ENCODE data around the gene SLC25A43.
"Not testable (repeated sequence)": the region's sequence is repeated elsewhere in the genome, so short reads cannot be mapped to it uniquely, and the experiment has no call there.

SLC25A43 gene

GRCh38 chrX:119468551-119469312 lies 69.6 kb downstream of the SLC25A43 start:
- peak; percentile 90 for DNase-seq

GRCh38 chrX:119469313-119469635 lies 70.1 kb downstream of the SLC25A43 start:
- no peak for DNase-seq

GRCh38 chrX:119474615-119475388 lies 75.7 kb downstream of the SLC25A43 start:
- no peak for DNase-seq

GRCh38 chrX:119475389-119476101 lies 76.4 kb downstream of the SLC25A43 start:
- DNase-seq, result peak; percentile 37

- no peak for DNase-seq
These were observed 78.7 kb downstream of the SLC25A43 start for GRCh38 chrX:119477812-119478232.

GRCh38 chrX:119478504-119478903 lies 79.4 kb downstream of the SLC25A43 start:
- DNase-seq, result no peak

- no peak for DNase-seq
These were observed 80.7 kb downstream of the SLC25A43 start for GRCh38 chrX:119479845-119480244.

- no peak for DNase-seq
These were observed 82.2 kb downstream of the SLC25A43 start for GRCh38 chrX:119481323-119481801.

- DNase-seq, result no peak
These were observed 82.9 kb downstream of the SLC25A43 start for GRCh38 chrX:119482041-119482440.

GRCh38 chrX:119482481-119483480 lies 83.6 kb downstream of the SLC25A43 start:
- DNase-seq, result peak; percentile 78

GRCh38 chrX:119486745-119487144 lies 87.6 kb downstream of the SLC25A43 start:
- DNase-seq, result no peak

- DNase-seq, result not testable (repeated sequence)
These were observed 88.6 kb downstream of the SLC25A43 start for GRCh38 chrX:119487766-119488165.

GRCh38 chrX:119488749-119489148 lies 89.6 kb downstream of the SLC25A43 start:
- DNase-seq, result peak; percentile 14

- no peak for DNase-seq
These were observed 90.3 kb downstream of the SLC25A43 start for GRCh38 chrX:119489212-119490074.

- DNase-seq, result no peak
These were observed 93.3 kb downstream of the SLC25A43 start for GRCh38 chrX:119492463-119492862.

GRCh38 chrX:119493851-119494495 lies 94.8 kb downstream of the SLC25A43 start:
- not testable (repeated sequence) for DNase-seq

- no peak for DNase-seq
These were observed 96.9 kb downstream of the SLC25A43 start for GRCh38 chrX:119495734-119496726.

GRCh38 chrX:119497185-119497584 lies 98.0 kb downstream of the SLC25A43 start:
- no peak for DNase-seq

Data from activated CD4-positive, alpha-beta T cell treated with anti-CD3 and anti-CD28 coated beads, Interleukin-10, Interleukin-2, amounts not matched to agents 100 ng/mL and 50 ng/mL, durations not matched to agents 16 hours and 8 hours (primary cell).